Panc1 (cell line): ENCODE data around the gene KCNJ1.

ENCODE experiments used
- POLR2AphosphoS5 ChIP-seq: IDR thresholded peaks from 2 replicates; pipeline ENCODE4 v1.6.1; 2012; ENCODE audit warnings: mild to moderate bottlenecking, low read depth, low read length, moderate library complexity
- TF ChIP-seq, protein P1 (sequence below): fragments of 450-650 bp; IDR thresholded peaks from 2 replicates; pipeline ENCODE4 v1.5.1; 2017; ENCODE audit warnings: mild to moderate bottlenecking

DNA sequence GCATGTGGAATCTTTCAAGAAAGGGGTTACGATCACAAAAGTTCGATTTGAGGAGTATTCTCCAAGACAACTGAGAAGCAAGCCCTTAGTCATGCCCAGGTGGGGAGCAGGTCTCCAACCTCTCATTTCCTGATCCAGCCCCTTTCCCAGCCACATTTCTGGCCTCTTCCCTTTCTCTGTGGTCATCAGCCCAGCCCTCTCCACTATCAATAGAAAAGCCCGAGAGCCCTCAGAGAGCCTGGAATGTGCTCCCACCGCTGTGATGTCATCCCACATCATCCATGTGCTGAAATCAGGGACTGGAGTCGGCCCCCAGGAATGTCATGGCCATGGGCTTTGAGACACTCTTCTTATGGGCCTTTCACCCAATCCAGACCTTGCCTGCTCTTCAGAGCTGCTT is 62.6 kb downstream of the KCNJ1 start:
- TF ChIP-seq, protein P1, sequence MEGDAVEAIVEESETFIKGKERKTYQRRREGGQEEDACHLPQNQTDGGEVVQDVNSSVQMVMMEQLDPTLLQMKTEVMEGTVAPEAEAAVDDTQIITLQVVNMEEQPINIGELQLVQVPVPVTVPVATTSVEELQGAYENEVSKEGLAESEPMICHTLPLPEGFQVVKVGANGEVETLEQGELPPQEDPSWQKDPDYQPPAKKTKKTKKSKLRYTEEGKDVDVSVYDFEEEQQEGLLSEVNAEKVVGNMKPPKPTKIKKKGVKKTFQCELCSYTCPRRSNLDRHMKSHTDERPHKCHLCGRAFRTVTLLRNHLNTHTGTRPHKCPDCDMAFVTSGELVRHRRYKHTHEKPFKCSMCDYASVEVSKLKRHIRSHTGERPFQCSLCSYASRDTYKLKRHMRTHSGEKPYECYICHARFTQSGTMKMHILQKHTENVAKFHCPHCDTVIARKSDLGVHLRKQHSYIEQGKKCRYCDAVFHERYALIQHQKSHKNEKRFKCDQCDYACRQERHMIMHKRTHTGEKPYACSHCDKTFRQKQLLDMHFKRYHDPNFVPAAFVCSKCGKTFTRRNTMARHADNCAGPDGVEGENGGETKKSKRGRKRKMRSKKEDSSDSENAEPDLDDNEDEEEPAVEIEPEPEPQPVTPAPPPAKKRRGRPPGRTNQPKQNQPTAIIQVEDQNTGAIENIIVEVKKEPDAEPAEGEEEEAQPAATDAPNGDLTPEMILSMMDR: no peak
- TF ChIP-seq POLR2AphosphoS5: no peak
